Measurements from ENCODE around the gene RFTN1.

Gene RFTN1

DNA sequence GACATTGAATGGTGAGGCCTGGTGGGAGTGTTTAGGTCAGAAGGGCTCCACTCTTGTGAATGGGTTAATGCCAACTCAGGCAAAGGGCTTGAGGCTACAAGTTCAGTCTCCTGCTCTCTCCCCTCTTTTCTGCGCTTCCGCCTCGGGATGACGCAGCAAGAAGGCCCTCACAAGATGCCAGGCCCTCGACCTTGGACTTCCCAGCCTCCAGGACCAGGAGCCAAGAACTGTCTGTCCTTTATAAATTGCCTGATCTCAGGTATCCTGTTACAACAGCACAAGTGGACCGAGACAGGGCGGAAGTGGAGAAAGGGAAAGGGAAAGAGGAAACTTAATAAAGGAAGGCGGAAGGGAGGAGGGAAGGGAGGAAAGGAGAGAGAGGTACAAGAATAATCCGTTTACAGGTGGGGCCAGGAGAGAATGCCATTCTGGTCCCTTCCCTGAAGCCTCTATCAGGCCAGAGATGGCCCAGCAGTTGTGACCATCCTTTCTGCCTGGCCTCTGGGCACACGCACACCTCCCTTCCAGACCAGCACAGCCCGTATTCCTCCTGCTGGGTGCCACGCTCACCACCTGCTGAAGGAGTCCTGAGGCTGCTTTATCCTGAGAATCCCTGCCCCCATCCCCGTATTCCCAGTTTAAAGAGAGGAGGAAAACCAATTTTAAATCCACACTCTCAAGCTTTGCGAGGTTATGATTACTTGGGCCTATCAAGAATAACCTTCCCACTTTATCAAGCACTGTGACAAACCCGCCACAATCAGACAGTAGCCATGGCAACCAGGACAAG, 184.3 kb downstream of the RFTN1 start:
- TF ChIP-seq RARB (CRISPR knock-in tag; IDR thresholded peaks at IDR 0.05) (no peak), ZNF565 (CRISPR knock-in tag; conservative IDR thresholded peaks at IDR 0.05; ENCODE audit: low read depth) (no peak), OSR1 (CRISPR knock-in tag; IDR thresholded peaks at IDR 0.05) (no peak), GLIS3 (CRISPR knock-in tag; IDR thresholded peaks at IDR 0.05) (no peak), ARNTL (CRISPR knock-in tag; IDR thresholded peaks at IDR 0.05; ENCODE audit: borderline replicate concordance, low read depth) (no peak), CSDC2 (CRISPR knock-in tag; IDR thresholded peaks at IDR 0.05) (no peak), BACH2 (CRISPR knock-in tag; IDR thresholded peaks at IDR 0.05; ENCODE audit: borderline replicate concordance) (no peak), ZFP30 (CRISPR knock-in tag; IDR thresholded peaks at IDR 0.05) (no peak), ZNF8 (CRISPR knock-in tag; IDR thresholded peaks at IDR 0.05) (no peak), PPARA (CRISPR knock-in tag; IDR thresholded peaks at IDR 0.05; ENCODE audit: borderline replicate concordance) (no peak)
- TF ChIP-seq, protein P1, sequence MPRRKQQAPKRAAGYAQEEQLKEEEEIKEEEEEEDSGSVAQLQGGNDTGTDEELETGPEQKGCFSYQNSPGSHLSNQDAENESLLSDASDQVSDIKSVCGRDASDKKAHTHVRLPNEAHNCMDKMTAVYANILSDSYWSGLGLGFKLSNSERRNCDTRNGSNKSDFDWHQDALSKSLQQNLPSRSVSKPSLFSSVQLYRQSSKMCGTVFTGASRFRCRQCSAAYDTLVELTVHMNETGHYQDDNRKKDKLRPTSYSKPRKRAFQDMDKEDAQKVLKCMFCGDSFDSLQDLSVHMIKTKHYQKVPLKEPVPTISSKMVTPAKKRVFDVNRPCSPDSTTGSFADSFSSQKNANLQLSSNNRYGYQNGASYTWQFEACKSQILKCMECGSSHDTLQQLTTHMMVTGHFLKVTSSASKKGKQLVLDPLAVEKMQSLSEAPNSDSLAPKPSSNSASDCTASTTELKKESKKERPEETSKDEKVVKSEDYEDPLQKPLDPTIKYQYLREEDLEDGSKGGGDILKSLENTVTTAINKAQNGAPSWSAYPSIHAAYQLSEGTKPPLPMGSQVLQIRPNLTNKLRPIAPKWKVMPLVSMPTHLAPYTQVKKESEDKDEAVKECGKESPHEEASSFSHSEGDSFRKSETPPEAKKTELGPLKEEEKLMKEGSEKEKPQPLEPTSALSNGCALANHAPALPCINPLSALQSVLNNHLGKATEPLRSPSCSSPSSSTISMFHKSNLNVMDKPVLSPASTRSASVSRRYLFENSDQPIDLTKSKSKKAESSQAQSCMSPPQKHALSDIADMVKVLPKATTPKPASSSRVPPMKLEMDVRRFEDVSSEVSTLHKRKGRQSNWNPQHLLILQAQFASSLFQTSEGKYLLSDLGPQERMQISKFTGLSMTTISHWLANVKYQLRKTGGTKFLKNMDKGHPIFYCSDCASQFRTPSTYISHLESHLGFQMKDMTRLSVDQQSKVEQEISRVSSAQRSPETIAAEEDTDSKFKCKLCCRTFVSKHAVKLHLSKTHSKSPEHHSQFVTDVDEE (CRISPR knock-in tag; IDR thresholded peaks at IDR 0.05), result no peak
- TF ChIP-seq, protein P2, sequence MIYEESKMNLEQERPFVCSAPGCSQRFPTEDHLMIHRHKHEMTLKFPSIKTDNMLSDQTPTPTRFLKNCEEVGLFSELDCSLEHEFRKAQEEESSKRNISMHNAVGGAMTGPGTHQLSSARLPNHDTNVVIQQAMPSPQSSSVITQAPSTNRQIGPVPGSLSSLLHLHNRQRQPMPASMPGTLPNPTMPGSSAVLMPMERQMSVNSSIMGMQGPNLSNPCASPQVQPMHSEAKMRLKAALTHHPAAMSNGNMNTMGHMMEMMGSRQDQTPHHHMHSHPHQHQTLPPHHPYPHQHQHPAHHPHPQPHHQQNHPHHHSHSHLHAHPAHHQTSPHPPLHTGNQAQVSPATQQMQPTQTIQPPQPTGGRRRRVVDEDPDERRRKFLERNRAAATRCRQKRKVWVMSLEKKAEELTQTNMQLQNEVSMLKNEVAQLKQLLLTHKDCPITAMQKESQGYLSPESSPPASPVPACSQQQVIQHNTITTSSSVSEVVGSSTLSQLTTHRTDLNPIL (CRISPR knock-in tag; IDR thresholded peaks at IDR 0.05; ENCODE audit: low read depth), result no peak
- ATAC-seq, result no peak

DNA sequence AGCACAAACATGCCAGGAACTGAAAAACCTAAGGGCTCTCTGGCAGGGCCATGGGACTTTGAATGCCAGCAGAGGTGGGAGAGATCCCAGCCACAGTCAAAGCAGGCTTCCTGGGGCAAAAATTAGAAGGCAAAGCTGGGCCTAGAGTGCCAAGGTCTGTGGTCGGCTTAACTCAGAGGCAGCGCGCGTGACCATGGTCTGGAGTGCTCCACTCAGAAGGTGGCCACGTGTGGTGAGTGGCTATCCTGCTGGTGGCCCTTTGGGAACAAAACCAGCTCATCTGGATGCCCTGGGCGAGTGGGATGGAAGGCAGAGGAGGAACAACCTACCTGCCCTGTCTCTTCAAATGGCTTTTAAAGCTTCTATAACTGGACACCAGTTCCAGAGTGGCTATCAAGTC, 185.4 kb downstream of the RFTN1 start:
- TF ChIP-seq ZNF70 (CRISPR knock-in tag; IDR thresholded peaks at IDR 0.05) (no peak), PPARA (CRISPR knock-in tag; IDR thresholded peaks at IDR 0.05; ENCODE audit: borderline replicate concordance) (no peak), ZNF565 (CRISPR knock-in tag; conservative IDR thresholded peaks at IDR 0.05; ENCODE audit: low read depth) (no peak), ARNTL (CRISPR knock-in tag; IDR thresholded peaks at IDR 0.05; ENCODE audit: borderline replicate concordance, low read depth) (no peak), OSR1 (CRISPR knock-in tag; IDR thresholded peaks at IDR 0.05) (no peak), TCF4 (CRISPR knock-in tag; IDR thresholded peaks at IDR 0.05; ENCODE audit: borderline replicate concordance) (no peak), BACH2 (CRISPR knock-in tag; IDR thresholded peaks at IDR 0.05; ENCODE audit: borderline replicate concordance) (no peak), GLIS3 (CRISPR knock-in tag; IDR thresholded peaks at IDR 0.05) (no peak), RARB (CRISPR knock-in tag; IDR thresholded peaks at IDR 0.05) (no peak), ISL1 (CRISPR knock-in tag; IDR thresholded peaks at IDR 0.05) (no peak)
- TF ChIP-seq, protein P3, sequence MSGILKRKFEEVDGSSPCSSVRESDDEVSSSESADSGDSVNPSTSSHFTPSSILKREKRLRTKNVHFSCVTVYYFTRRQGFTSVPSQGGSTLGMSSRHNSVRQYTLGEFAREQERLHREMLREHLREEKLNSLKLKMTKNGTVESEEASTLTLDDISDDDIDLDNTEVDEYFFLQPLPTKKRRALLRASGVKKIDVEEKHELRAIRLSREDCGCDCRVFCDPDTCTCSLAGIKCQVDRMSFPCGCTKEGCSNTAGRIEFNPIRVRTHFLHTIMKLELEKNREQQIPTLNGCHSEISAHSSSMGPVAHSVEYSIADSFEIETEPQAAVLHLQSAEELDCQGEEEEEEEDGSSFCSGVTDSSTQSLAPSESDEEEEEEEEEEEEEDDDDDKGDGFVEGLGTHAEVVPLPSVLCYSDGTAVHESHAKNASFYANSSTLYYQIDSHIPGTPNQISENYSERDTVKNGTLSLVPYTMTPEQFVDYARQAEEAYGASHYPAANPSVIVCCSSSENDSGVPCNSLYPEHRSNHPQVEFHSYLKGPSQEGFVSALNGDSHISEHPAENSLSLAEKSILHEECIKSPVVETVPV (CRISPR knock-in tag; IDR thresholded peaks at IDR 0.05), result no peak

DNA sequence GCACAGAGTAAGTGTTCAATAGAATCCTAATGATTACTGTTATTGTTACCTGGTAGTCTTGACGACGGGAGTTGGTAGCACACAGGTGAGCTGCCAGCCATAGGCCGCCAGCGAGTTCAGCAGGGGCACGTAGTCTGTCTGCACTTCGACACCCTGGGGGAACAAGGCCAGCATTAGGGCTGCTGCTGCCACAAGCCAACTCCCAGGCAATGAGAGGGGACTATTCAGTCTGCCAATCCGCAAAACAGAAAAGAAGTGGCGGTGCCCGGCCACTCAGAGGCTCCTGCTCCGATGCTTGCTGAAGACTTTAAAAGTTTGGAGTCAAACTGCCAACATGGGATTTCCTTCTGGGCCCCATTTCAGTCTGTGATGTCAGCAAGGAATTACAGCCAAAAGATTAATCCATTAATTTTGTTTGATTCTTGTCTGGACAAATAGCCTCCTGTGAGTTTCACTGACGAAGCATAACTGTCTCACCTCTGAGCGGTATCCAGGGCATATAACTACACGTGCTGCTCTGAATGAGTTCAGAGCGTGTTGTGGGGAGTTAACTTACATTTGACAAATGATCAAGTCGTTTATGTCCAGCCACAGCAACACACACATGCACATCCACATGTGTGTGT, 186.7 kb downstream of the RFTN1 start:
- TF ChIP-seq ARNTL (CRISPR knock-in tag; IDR thresholded peaks at IDR 0.05; ENCODE audit: borderline replicate concordance, low read depth) (no peak), ZNF8 (CRISPR knock-in tag; IDR thresholded peaks at IDR 0.05) (no peak), RARB (CRISPR knock-in tag; IDR thresholded peaks at IDR 0.05) (no peak), OSR1 (CRISPR knock-in tag; IDR thresholded peaks at IDR 0.05) (no peak), ISL1 (CRISPR knock-in tag; IDR thresholded peaks at IDR 0.05) (no peak), ESRRG (CRISPR knock-in tag; IDR thresholded peaks at IDR 0.05) (no peak), BACH2 (CRISPR knock-in tag; IDR thresholded peaks at IDR 0.05; ENCODE audit: borderline replicate concordance) (no peak), ZFP30 (CRISPR knock-in tag; IDR thresholded peaks at IDR 0.05) (no peak)
- TF ChIP-seq, protein P4, sequence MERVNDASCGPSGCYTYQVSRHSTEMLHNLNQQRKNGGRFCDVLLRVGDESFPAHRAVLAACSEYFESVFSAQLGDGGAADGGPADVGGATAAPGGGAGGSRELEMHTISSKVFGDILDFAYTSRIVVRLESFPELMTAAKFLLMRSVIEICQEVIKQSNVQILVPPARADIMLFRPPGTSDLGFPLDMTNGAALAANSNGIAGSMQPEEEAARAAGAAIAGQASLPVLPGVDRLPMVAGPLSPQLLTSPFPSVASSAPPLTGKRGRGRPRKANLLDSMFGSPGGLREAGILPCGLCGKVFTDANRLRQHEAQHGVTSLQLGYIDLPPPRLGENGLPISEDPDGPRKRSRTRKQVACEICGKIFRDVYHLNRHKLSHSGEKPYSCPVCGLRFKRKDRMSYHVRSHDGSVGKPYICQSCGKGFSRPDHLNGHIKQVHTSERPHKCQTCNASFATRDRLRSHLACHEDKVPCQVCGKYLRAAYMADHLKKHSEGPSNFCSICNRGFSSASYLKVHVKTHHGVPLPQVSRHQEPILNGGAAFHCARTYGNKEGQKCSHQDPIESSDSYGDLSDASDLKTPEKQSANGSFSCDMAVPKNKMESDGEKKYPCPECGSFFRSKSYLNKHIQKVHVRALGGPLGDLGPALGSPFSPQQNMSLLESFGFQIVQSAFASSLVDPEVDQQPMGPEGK (CRISPR knock-in tag; IDR thresholded peaks at IDR 0.05; ENCODE audit: borderline replicate concordance), result no peak
- TF ChIP-seq, protein P2 (CRISPR knock-in tag; IDR thresholded peaks at IDR 0.05; ENCODE audit: low read depth), result no peak
- TF ChIP-seq, protein P3 (CRISPR knock-in tag; IDR thresholded peaks at IDR 0.05), result no peak
- no peak for ATAC-seq

More for the DNA sequence above, 185.4 kb downstream of the RFTN1 start:
- no peak for ATAC-seq
